Left ventricle myocardium superior (tissue), 1 donor: ENCODE data around the gene USP2. TPM values are rescaled to one million over a fixed set of nuclear protein-coding genes. Genes with fewer than 3 reads are reported as not detected.
A peak's percentile ranks its signal among the peaks of the same experiment; 100 is the strongest.

Source experiments
- ATAC-seq: fragments of 200-7000 bp; cut with Tn5 transposase; one replicate; pipeline ENCODE4 v1.9.1; 2020; ENCODE audit warnings: mild to moderate bottlenecking, moderate library complexity
- DNase-seq: peaks from one replicate; pipeline ENCODE4 v3.0.0-alpha.2; 2020
- intact Hi-C: fragments of 100-400 bp; cut with micrococcal nuclease; formaldehyde crosslinking; loops from one replicate; pipeline ENCODE4 v1.11.0; 2022
- total RNA-seq: library from RNA; stranded (reverse); fragmentation: NEBNext Ultra II Directional; extraction: Animal tissue kit (Norgen Biotek cat#: 25700); gene quantifications from one replicate; pipeline ENCODE4 v1.2.1, GENCODE V29; 2021
- donor health status: DM: no; HTN: yes; CAD: no; lungs with severe emphysema.

The USP2 gene
- total RNA-seq, 1 donor from 2014 or later, result 173 TPM

GRCh38 chr11:119380160-119380826 lies 1.2 kb downstream of the USP2 start:
- ATAC-seq (no peak), DNase-seq (no peak)
- intact Hi-C loops, result no loop called here

- DNase-seq (peak; percentile 54), ATAC-seq (peak; percentile 10)
- intact Hi-C loops, result no loop called here
Measured at GRCh38 chr11:119378851-119379465, 2.5 kb downstream of the USP2 start.

GRCh38 chr11:119377961-119378667 lies 3.4 kb downstream of the USP2 start:
- ATAC-seq, result no peak
- intact Hi-C loops, result no loop called here
- no peak for DNase-seq

GRCh38 chr11:119377112-119377901 lies 4.2 kb downstream of the USP2 start:
- intact Hi-C loops, result no loop called here
- peak; percentile 7 for ATAC-seq
- DNase-seq, result peak; percentile 50

- DNase-seq, result peak; percentile 76
- intact Hi-C loops, result no loop called here
- peak; percentile 13 for ATAC-seq
Measured at GRCh38 chr11:119376197-119376847, 5.2 kb downstream of the USP2 start.

GRCh38 chr11:119375337-119376196 lies 5.9 kb downstream of the USP2 start:
- ATAC-seq (peak; percentile 62), DNase-seq (peak; percentile 88)
- intact Hi-C loops, result no loop called here

GRCh38 chr11:119374632-119375336 lies 6.7 kb downstream of the USP2 start:
- peak; percentile 61 for DNase-seq
- peak; percentile 4 for ATAC-seq
- intact Hi-C loops, result no loop called here

- peak; percentile 80 for DNase-seq
- intact Hi-C loops, result no loop called here
- peak; percentile 8 for ATAC-seq
Measured at GRCh38 chr11:119373921-119374631, 7.4 kb downstream of the USP2 start.

- ATAC-seq (no peak), DNase-seq (no peak)
- intact Hi-C loops, result no loop called here
Measured at GRCh38 chr11:119373059-119373920, 8.2 kb downstream of the USP2 start.

GRCh38 chr11:119372260-119373058 lies 9.0 kb downstream of the USP2 start:
- ATAC-seq (no peak), DNase-seq (no peak)
- intact Hi-C loops, result no loop called here

GRCh38 chr11:119371778-119372182 lies 9.7 kb downstream of the USP2 start:
- ATAC-seq (peak; percentile 7), DNase-seq (peak; percentile 63)
- intact Hi-C loops, result no loop called here

GRCh38 chr11:119371067-119371601 lies 10.4 kb downstream of the USP2 start:
- ATAC-seq, result no peak
- DNase-seq, result no peak
- intact Hi-C loops, result no loop called here

GRCh38 chr11:119370486-119371046 lies 10.9 kb downstream of the USP2 start:
- DNase-seq (peak; percentile 81), ATAC-seq (peak; percentile 47)
- intact Hi-C loops, result no loop called here

GRCh38 chr11:119369132-119369925 lies 12.2 kb downstream of the USP2 start:
- DNase-seq, result peak; percentile 61
- ATAC-seq, result peak; percentile 43
- intact Hi-C loops, result no loop called here
